ENCODE results near the gene RBM8A.

GRCh38 chr1:145901312-145902021, 25.8 kb downstream of the RBM8A start:
- TF ChIP-seq CTCF (IDR thresholded peaks at IDR 0.05; ENCODE audit: low read depth, low read length, missing input control): no peak
- no peak for TF ChIP-seq MAX (IDR thresholded peaks at IDR 0.05)
- no peak for TF ChIP-seq REST (IDR thresholded peaks at IDR 0.05)
- TF ChIP-seq TAF1 (conservative IDR thresholded peaks at IDR 0.05): no peak
- TF ChIP-seq JUND (IDR thresholded peaks at IDR 0.05): no peak
- no peak for TF ChIP-seq GABPA (IDR thresholded peaks at IDR 0.05 in 1 of 2, conservative IDR thresholded peaks at IDR 0.05 in 1 of 2)
- TF ChIP-seq RAD21 (IDR thresholded peaks at IDR 0.05): no peak
- TF ChIP-seq ZBTB33 (IDR thresholded peaks at IDR 0.05): no peak
